Calu3 (cell line): ENCODE data around the gene ZNF536. TPM values are rescaled to one million over a fixed set of nuclear protein-coding genes. Genes with fewer than 3 reads are reported as not detected.

Source experiments
- BruUV-seq: library from RNA; stranded (reverse); fragments of 400-500 nt; replicated peaks from 2 replicates; lab custom pipeline; 2021; lab: Mats Ljungman, UMichigan
- CTCF ChIA-PET: fragments of 300-600 bp; sonication (Branson Sonifier 250); formaldehyde crosslinking; loops from one replicate; lab custom pipeline; 2022; ENCODE audit warnings: antibody characterized with exemption; lab: Charles Lee
- DNase-seq: peaks from one replicate; pipeline ENCODE4 v3.0.0; 2022
- H3K27ac Mint-ChIP-seq: one replicate; pipeline ENCODE4 v1.8.0; 2022; ENCODE audit warnings: mixed read lengths; ENCODE audit not compliant: unreplicated experiment
- H3K27me3 Mint-ChIP-seq: one replicate; pipeline ENCODE4 v1.8.0; 2022; ENCODE audit warnings: mixed read lengths; ENCODE audit not compliant: unreplicated experiment
- H3K36me3 Mint-ChIP-seq: one replicate; pipeline ENCODE4 v1.8.0; 2022; ENCODE audit warnings: mild to moderate bottlenecking, moderate library complexity, mixed read lengths; ENCODE audit not compliant: insufficient read depth, unreplicated experiment
- H3K4me1 Mint-ChIP-seq: one replicate; pipeline ENCODE4 v1.8.0; 2022; ENCODE audit warnings: mild to moderate bottlenecking, low read depth, mixed read lengths; ENCODE audit not compliant: unreplicated experiment
- H3K4me3 Mint-ChIP-seq: one replicate; pipeline ENCODE4 v1.8.0; 2022; ENCODE audit warnings: mild to moderate bottlenecking, low read depth, moderate library complexity, mixed read lengths; ENCODE audit not compliant: unreplicated experiment
- H3K9me3 Mint-ChIP-seq: one replicate; pipeline ENCODE4 v1.8.0; 2022; ENCODE audit warnings: low read depth, mixed read lengths; ENCODE audit not compliant: unreplicated experiment
- CTCF ChIP-seq: fragments of 200-600 bp; IDR thresholded peaks from one replicate; pipeline ENCODE4 v1.8.0; 2022; ENCODE audit warnings: antibody characterized with exemption; ENCODE audit not compliant: unreplicated experiment
- intact Hi-C: fragments of 100-400 bp; cut with micrococcal nuclease; formaldehyde crosslinking; loops from one replicate; pipeline ENCODE4 v1.10.0; 2022; ENCODE audit not compliant: unreplicated experiment
- total RNA-seq: library from RNA; stranded (reverse); gene quantifications from 2 replicates; pipeline ENCODE4 v1.2.3, GENCODE V29; 2022

Gene ZNF536
- total RNA-seq, 1 experiment from 2014 or later, result not detected

GRCh38 chr19:30339624-30340525, 32.3 kb upstream of the ZNF536 start:
- CTCF ChIA-PET, result no interaction called here
- H3K4me1 Mint-ChIP-seq, result no peaks in the 10 kb centered on the region
- no TSS peak for BruUV-seq

GRCh38 chr19:30340771-30341561, 31.2 kb upstream of the ZNF536 start:
- no peak for TF ChIP-seq CTCF
- Mint-ChIP-seq H3K27me3 (no peaks in the 10 kb centered on the region), H3K36me3 (no peaks in the 10 kb centered on the region), H3K4me1 (no peaks in the 10 kb centered on the region), H3K9me3 (peaks cover 3% of the 10 kb centered on the region), H3K4me3 (no peak overlapping the region), H3K27ac (no peak overlapping the region)
- intact Hi-C loops, result no loop called here
- DNase-seq, result no peak
- CTCF ChIA-PET, result no interaction called here
- no TSS peak for BruUV-seq

More at GRCh38 chr19:30339624-30340525, 32.3 kb upstream of the ZNF536 start:
- H3K4me3 Mint-ChIP-seq, result no peak overlapping the region
- intact Hi-C loops, result no loop called here
- H3K36me3 Mint-ChIP-seq, result no peaks in the 10 kb centered on the region
- DNase-seq, result no peak
- no peak for TF ChIP-seq CTCF
- H3K27me3 Mint-ChIP-seq, result no peaks in the 10 kb centered on the region
- no peak overlapping the region for H3K27ac Mint-ChIP-seq
- H3K9me3 Mint-ChIP-seq, result peaks cover 3% of the 10 kb centered on the region

- CTCF ChIA-PET, result no interaction called here
- no peaks in the 10 kb centered on the region for H3K36me3 Mint-ChIP-seq
- no peaks in the 10 kb centered on the region for H3K27me3 Mint-ChIP-seq
- H3K27ac Mint-ChIP-seq, result no peak overlapping the region
- no peak overlapping the region for H3K4me3 Mint-ChIP-seq
- DNase-seq, result no peak
- no peaks in the 10 kb centered on the region for H3K9me3 Mint-ChIP-seq
- H3K4me1 Mint-ChIP-seq, result no peaks in the 10 kb centered on the region
- TF ChIP-seq CTCF, result no peak
- no TSS peak for BruUV-seq
- intact Hi-C loops, result no loop called here
Measured at GRCh38 chr19:30341611-30342201, 30.5 kb upstream of the ZNF536 start.

GRCh38 chr19:30342901-30343300, 29.3 kb upstream of the ZNF536 start:
- Mint-ChIP-seq H3K27me3 (no peaks in the 10 kb centered on the region), H3K9me3 (no peaks in the 10 kb centered on the region), H3K4me3 (no peak overlapping the region), H3K4me1 (no peaks in the 10 kb centered on the region), H3K36me3 (no peaks in the 10 kb centered on the region), H3K27ac (no peak overlapping the region)
- intact Hi-C loops, result no loop called here
- DNase-seq, result no peak
- CTCF ChIA-PET, result no interaction called here
- no TSS peak for BruUV-seq
- TF ChIP-seq CTCF, result no peak
